ENCODE data around the gene ITGA8. TPM values are rescaled to one million over a fixed set of nuclear protein-coding genes. Genes with fewer than 3 reads are reported as not detected.

Gene ITGA8
- total and polyA plus RNA-seq, 2 of the 4 experiments (the other 2 are of a cell fraction) = under 0.01 to 0.02 TPM

DNA sequence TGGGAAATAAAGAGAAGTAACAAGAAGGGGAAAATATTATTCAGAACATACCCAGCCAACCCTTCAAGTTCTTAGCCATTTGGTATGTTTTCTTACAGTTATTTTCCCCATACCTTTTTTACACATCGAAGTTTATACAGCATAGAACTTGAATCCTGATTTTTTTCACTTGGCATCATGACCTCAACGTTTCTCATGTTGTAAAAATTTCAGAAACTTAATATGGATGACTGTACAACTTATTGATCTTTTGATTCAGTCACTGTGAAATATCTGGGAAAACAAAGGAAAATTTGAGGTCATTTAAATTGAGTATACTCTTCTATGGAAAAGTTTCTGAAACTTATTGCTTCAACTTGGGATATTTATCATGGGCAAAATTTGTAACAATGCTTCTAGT is 245.1 kb downstream of the ITGA8 start:
- no CpG with 5 or more reads among the region's 2 CpGs for WGBS, 2 experiments (ENCODE audit: extremely low coverage in 2 of 2, insufficient read length in 1 of 2)

More for the DNA sequence above, 245.1 kb downstream of the ITGA8 start:
- Histone ChIP-seq H3K27me3 (ENCODE audit: control insufficient read depth, insufficient read depth, low read length) (peaks cover 14% of the 10 kb centered on the region), H4K20me1 (ENCODE audit: insufficient read depth, low read length) (no peaks in the 10 kb centered on the region), H3K14ac (replicated peaks; ENCODE audit: low read depth, low read length) (no peak overlapping the region), H3K18ac (ENCODE audit: low read depth, low read length) (no peak overlapping the region), H4K8ac (ENCODE audit: low read depth in 2 of 2, low read length in 2 of 2) (no peak overlapping the region), H3K23ac (ENCODE audit: low read depth, low read length) (no peak overlapping the region), H2AK5ac (ENCODE audit: low read depth, low read length) (no peak overlapping the region), H2BK120ac (ENCODE audit: low read depth, low read length) (no peak overlapping the region), H2AFZ (replicated peaks; ENCODE audit: low read length, poor library complexity) (no peak overlapping the region), H3K27ac (ENCODE audit: insufficient read depth, low read length) (no peak overlapping the region), H3K56ac (ENCODE audit: extremely low read depth, insufficient read depth, low read length) (no peak overlapping the region), H3K4me2 (ENCODE audit: low read depth, low read length) (no peak overlapping the region), H2BK5ac (ENCODE audit: low read depth, low read length, poor library complexity, severe bottlenecking) (no peak overlapping the region), H3K9me3 (ENCODE audit: control insufficient read depth, insufficient read depth, low read length) (no peaks in the 10 kb centered on the region), H3K79me1 (ENCODE audit: low read depth in 1 of 2, low read length in 2 of 2) (no peaks in the 10 kb centered on the region), H3K4ac (ENCODE audit: low read depth, low read length) (no peak overlapping the region), H2BK15ac (ENCODE audit: low read depth, low read length) (no peak overlapping the region), H4K5ac (ENCODE audit: low read depth, low read length) (no peak overlapping the region), H3K4me3 (ENCODE audit: insufficient read depth, low read depth, low read length) (no peak overlapping the region), H4K91ac (ENCODE audit: insufficient read depth, low read depth, low read length) (no peak overlapping the region), H3K36me3 (ENCODE audit: control insufficient read depth, insufficient read depth, low read length) (no peaks in the 10 kb centered on the region), H3K9me1 (ENCODE audit: insufficient read depth, low read length) (no peaks in the 10 kb centered on the region), H2BK20ac (ENCODE audit: low read depth, low read length) (no peak overlapping the region), H3K4me1 (ENCODE audit: control insufficient read depth, insufficient read depth, low read length) (no peaks in the 10 kb centered on the region), H3K9ac (ENCODE audit: low read depth, low read length) (no peak overlapping the region), H2AK9ac (replicated peaks; ENCODE audit: low read depth, low read length, poor library complexity) (no peak overlapping the region)
- ATAC-seq (ENCODE audit: low read depth) (no peak), DNase-seq (no peak)
- dilution Hi-C loops (cut with HindIII; ENCODE audit: low sequenced_read_pairs, unreplicated experiment) (no loop called here), intact Hi-C loops (cut with micrococcal nuclease) (no loop called here), in situ Hi-C loops (cut with MboI; ENCODE audit: low sequenced_read_pairs) (no loop called here)
- POLR2A ChIA-PET (ENCODE audit: unreplicated experiment) = no interaction called here
- no TSS peak for BruUV-seq (replicated peaks)
- TF ChIP-seq CEBPB (IDR thresholded peaks at IDR 0.05; ENCODE audit: low read depth, low read length) (no peak), CHD1 (IDR thresholded peaks at IDR 0.05; ENCODE audit: low read depth, low read length) (no peak)
- CTCF ChIA-PET = interaction anchor here (1.5 kb wide), 1 partner anchor 35 kb away, joined by 6 read pairs; no protein-coding TSS in a partner anchor
